ENCODE measurements around the gene MBTPS1.
A peak's percentile ranks its signal among the peaks of the same experiment; 100 is the strongest.

MBTPS1 gene
- 176 to 269 (median 204) reads per million in 4 experiments for total RNA-seq

- DNase-seq: peak; percentile 97
These were observed at the start of gene MBTPS1 for GRCh38 chr16:84116720-84117493. TSS of gene MBTPS1 (minus strand) at chr16:84116942. CDS start at chr16:84101783, 15,159 bp downstream.

GRCh38 chr16:84165746-84166145 is 49.0 kb upstream of the MBTPS1 start:
- no peak for DNase-seq

- no peak for DNase-seq
These were observed 45.1 kb upstream of the MBTPS1 start for GRCh38 chr16:84161801-84162200.

- no peak for DNase-seq
These were observed 44.3 kb upstream of the MBTPS1 start for GRCh38 chr16:84161037-84161436.

GRCh38 chr16:84159800-84160199 is 43.1 kb upstream of the MBTPS1 start:
- no peak for DNase-seq

- no peak for DNase-seq
These were observed 42.3 kb upstream of the MBTPS1 start for GRCh38 chr16:84159007-84159406.

- no peak for DNase-seq
These were observed 39.6 kb upstream of the MBTPS1 start for GRCh38 chr16:84156342-84156784.

GRCh38 chr16:84155771-84156170 is 39.0 kb upstream of the MBTPS1 start:
- DNase-seq: no peak

GRCh38 chr16:84155226-84155625 is 38.5 kb upstream of the MBTPS1 start:
- DNase-seq: no peak

- DNase-seq: no peak
These were observed 37.0 kb upstream of the MBTPS1 start for GRCh38 chr16:84153660-84154214.

GRCh38 chr16:84150926-84151325 is 34.2 kb upstream of the MBTPS1 start:
- DNase-seq: no peak

- DNase-seq: peak; percentile 95
These were observed 28.3 kb upstream of the MBTPS1 start, which contains the start of the genes DNAAF1 and HSDL1 for GRCh38 chr16:84144859-84145639. TSS of gene DNAAF1 (plus strand) at chr16:84145308. CDS start at chr16:84145441, 133 bp downstream. TSS of gene HSDL1 (minus strand) at chr16:84145177. CDS start at chr16:84131321, 13,856 bp downstream.

- peak; percentile 51 for DNase-seq
These were observed 27.6 kb upstream of the MBTPS1 start for GRCh38 chr16:84144209-84144858.

GRCh38 chr16:84143784-84144199 is 27.1 kb upstream of the MBTPS1 start:
- DNase-seq: no peak

- no peak for DNase-seq
These were observed 26.3 kb upstream of the MBTPS1 start for GRCh38 chr16:84143081-84143480.

- no peak for DNase-seq
These were observed 24.5 kb upstream of the MBTPS1 start for GRCh38 chr16:84141143-84141670.

GRCh38 chr16:84139628-84140258 is 23.0 kb upstream of the MBTPS1 start:
- DNase-seq: no peak

- DNase-seq: no peak
These were observed 22.3 kb upstream of the MBTPS1 start for GRCh38 chr16:84138824-84139627.

- DNase-seq: no peak
These were observed 21.7 kb upstream of the MBTPS1 start for GRCh38 chr16:84138500-84138823.

- DNase-seq: no peak
These were observed 21.1 kb upstream of the MBTPS1 start for GRCh38 chr16:84137769-84138357.

- DNase-seq: no peak
These were observed 20.5 kb upstream of the MBTPS1 start for GRCh38 chr16:84137287-84137686.

All from effector CD8-positive, alpha-beta T cell (primary cell).